Testis (tissue), 3 donors: Measurements from ENCODE around the gene HIPK4. TPM values are rescaled to one million over a fixed set of nuclear protein-coding genes. Genes with fewer than 3 reads are reported as not detected.

Experiments
- DNase-seq: peaks from one replicate; pipeline ENCODE4 v3.0.0-alpha.2; 2019
- H3K27ac ChIP-seq, 2 donors: fragments of 200-600 bp; sonication (generic); one replicate each; pipeline ENCODE4 v1.5.1; 2019
- H3K27me3 ChIP-seq: fragments of 200-600 bp; sonication (generic); one replicate; pipeline ENCODE4 v1.5.1; 2019
- H3K36me3 ChIP-seq: fragments of 200-600 bp; sonication (generic); one replicate; pipeline ENCODE4 v1.5.1; 2017; ENCODE audit warnings: low read depth; ENCODE audit errors: missing control alignments
- H3K4me1 ChIP-seq: fragments of 200-600 bp; sonication (generic); one replicate; pipeline ENCODE4 v1.5.1; 2019
- H3K4me3 ChIP-seq, 2 donors: fragments of 200-600 bp; sonication (generic); one replicate each; pipeline ENCODE4 v1.5.1; 2017 to 2019
- H3K9me3 ChIP-seq: fragments of 200-600 bp; sonication (generic); one replicate; pipeline ENCODE4 v1.5.1; 2017
- POLR2A ChIP-seq: fragments of 450-650 bp; IDR thresholded peaks from one replicate; pipeline ENCODE4 v1.6.1; 2017; ENCODE audit warnings: antibody characterized with exemption, mild to moderate bottlenecking, moderate library complexity
- WGBS, 2 donors: methylation state at CpG; one replicate each; pipeline ENCODE4 v1.1.5; 2018; 5-methylcytosine and 5-hydroxymethylcytosine counted together
- intact Hi-C: fragments of 100-400 bp; cut with DNase I; formaldehyde crosslinking; loops from one replicate; pipeline ENCODE4 v1.15.1; 2023; ENCODE audit warnings: low total_unique reads
- polyA plus RNA-seq: library from polyadenylated mRNA; stranded (reverse); fragments of 350-450 nt; fragmentation: Illumina TruSeq; extraction: RNeasy Lipid Tissue Mini Kit (QIAGEN cat#74804); gene quantifications from one replicate; pipeline ENCODE4 v1.2.3, GENCODE V29; 2014; ENCODE audit warnings: low read depth, low replicate concordance; ENCODE audit not compliant: insufficient read depth
- total RNA-seq, 2 donors: library from RNA; depleted of rRNA; stranded (reverse); fragments of >200 nt; gene quantifications; one replicate each; pipeline ENCODE4 v1.2.3, GENCODE V29; 2016
- TF ChIP-seq, protein P1 (sequence below), 3 experiments: fragments of 450-650 bp in 2 of 3; fragments of 200-600 bp in 1 of 3; sonication (generic) in 1 of 3; IDR thresholded peaks; one replicate each; pipeline ENCODE4 v1.5.1; 2016 to 2019; ENCODE audit warnings: antibody characterized with exemption in 3 of 3, mild to moderate bottlenecking in 2 of 3, moderate library complexity in 1 of 3

The HIPK4 gene
- total and polyA plus RNA-seq, 3 donors from 2014 or later, result 13.7 to 32.8 (median 30.3) TPM

DNA sequence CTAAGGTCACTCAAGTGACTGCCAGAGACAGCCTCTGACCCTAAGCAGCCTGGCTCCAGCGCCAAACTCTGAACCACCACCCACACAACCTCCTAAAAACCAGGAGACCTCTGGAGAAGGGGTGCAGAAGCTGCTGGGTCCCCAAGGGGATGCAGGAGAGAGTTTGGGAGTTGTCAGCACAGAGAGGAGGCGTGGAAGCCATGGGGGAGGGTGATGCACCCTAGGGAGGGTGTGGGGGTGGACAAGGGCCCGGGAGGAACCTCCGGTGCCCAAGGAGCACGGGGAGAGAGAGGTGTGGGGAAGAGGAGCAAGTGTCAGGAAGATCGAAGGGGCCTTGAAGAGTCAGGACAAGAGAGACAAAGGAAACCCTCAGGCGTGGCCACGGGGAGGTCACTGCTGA lies 2.1 kb upstream of the HIPK4 start:
- DNase-seq, result no peak
- WGBS, 2 donors, result 70 to 78% methylated on average over 8 of the region's 8 CpGs
- no peaks in the 10 kb centered on the region for H3K27me3 ChIP-seq
- no peak overlapping the region for H3K27ac ChIP-seq
- H3K4me3 ChIP-seq, result no peak overlapping the region
- no peak for TF ChIP-seq POLR2A
- TF ChIP-seq, protein P1, sequence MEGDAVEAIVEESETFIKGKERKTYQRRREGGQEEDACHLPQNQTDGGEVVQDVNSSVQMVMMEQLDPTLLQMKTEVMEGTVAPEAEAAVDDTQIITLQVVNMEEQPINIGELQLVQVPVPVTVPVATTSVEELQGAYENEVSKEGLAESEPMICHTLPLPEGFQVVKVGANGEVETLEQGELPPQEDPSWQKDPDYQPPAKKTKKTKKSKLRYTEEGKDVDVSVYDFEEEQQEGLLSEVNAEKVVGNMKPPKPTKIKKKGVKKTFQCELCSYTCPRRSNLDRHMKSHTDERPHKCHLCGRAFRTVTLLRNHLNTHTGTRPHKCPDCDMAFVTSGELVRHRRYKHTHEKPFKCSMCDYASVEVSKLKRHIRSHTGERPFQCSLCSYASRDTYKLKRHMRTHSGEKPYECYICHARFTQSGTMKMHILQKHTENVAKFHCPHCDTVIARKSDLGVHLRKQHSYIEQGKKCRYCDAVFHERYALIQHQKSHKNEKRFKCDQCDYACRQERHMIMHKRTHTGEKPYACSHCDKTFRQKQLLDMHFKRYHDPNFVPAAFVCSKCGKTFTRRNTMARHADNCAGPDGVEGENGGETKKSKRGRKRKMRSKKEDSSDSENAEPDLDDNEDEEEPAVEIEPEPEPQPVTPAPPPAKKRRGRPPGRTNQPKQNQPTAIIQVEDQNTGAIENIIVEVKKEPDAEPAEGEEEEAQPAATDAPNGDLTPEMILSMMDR (IDR thresholded peaks at IDR 0.05), result no peak
- no peaks in the 10 kb centered on the region for H3K9me3 ChIP-seq
- H3K4me1 ChIP-seq, result peaks cover 10% of the 10 kb centered on the region
- H3K36me3 ChIP-seq, result no peaks in the 10 kb centered on the region
- intact Hi-C loops, result no loop called here

DNA sequence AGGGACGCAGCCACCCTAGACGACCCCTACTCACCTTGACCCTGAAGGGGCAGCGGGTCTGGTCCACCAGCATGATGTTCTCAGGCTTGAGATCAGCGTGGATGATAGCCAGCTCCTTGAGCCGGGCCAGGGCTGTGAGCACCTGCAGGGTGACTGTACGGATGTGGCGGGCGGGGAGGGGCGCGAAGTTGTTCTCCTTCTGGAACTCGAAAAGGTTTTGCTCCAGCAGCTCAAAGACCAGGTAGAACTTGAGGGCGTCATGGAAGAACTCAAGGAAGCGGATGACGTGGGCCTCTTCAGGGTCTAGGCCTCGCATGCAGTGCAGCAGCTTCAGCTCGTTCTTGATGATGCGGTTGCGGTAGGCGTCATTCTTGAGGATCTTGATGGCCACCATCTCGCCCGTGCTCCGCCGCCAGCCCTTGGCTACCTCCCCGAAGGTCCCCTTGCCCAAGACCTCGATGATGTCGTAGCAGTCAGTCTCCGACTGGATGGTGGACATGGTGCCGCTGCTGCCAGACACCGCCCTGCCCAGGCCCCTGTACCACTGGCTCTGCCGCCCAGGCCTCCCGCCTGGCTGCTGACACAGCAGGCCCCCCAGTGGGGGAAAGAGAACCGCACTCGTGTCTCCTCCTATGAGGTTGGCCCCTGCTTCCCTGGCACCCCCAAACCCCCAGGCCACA lies 437 bp downstream of the HIPK4 start:
- TF ChIP-seq, protein P1 (IDR thresholded peaks at IDR 0.05), result no peak
- TF ChIP-seq POLR2A, result no peak
- 93 to 96% methylated on average over 25 to 33 of the region's 33 CpGs for WGBS, 2 donors
- Histone ChIP-seq H3K9me3 (no peaks in the 10 kb centered on the region), H3K27me3 (no peaks in the 10 kb centered on the region), H3K4me3 (no peak overlapping the region), H3K4me1 (peaks cover 10% of the 10 kb centered on the region), H3K27ac (no peak overlapping the region), H3K36me3 (no peaks in the 10 kb centered on the region)
- intact Hi-C loops, result no loop called here
- no peak for DNase-seq

DNA sequence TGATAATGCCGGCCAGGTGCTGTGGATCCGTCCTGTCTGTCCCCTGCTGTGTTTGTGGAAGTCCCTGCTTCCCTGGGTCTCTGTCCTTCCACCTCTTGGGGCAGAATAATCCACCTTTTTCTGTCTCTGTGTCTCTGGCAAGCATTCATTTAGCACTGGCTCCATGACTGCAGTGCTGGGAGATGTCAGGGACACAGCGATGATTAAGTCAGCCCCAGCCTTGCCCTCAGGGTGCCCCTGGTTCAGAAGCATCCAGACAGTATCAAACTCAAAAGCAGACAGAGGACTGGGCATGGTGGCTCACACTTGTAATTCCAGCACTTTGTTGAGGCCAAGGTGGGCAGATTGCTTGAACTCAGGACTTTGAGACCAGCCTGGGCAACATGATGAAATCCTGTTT lies 1.5 kb downstream of the HIPK4 start:
- intact Hi-C loops, result no loop called here
- H3K4me3 ChIP-seq, result no peak overlapping the region
- H3K4me1 ChIP-seq, result peaks cover 6% of the 10 kb centered on the region
- TF ChIP-seq, protein P1 (IDR thresholded peaks at IDR 0.05), result no peak
- TF ChIP-seq POLR2A, result no peak
- no peaks in the 10 kb centered on the region for H3K27me3 ChIP-seq
- no peaks in the 10 kb centered on the region for H3K9me3 ChIP-seq
- no peak for DNase-seq
- no peak overlapping the region for H3K27ac ChIP-seq
- WGBS, 2 donors, result 82 to 83% methylated on average over 3 of the region's 3 CpGs
- no peaks in the 10 kb centered on the region for H3K36me3 ChIP-seq

DNA sequence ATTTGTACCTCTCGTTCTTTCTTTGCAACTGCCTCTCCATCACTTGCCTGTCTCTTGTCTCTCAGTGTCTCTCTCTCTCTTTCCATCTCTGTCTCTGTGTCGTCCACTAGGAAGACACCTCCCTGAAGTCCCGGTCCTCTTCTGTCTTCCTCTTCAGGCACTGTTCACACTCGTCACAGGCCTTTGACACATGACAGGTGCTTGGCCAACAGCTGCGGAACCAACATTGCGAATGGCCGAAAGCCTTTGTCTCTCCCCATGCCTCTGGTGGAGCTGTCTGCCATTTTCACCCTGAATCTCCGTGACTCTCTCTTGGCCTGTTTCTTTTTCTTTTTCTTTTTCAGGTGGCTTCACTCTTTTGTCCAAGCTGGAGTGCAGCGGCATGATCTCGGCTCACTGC lies 2.8 kb downstream of the HIPK4 start:
- intact Hi-C loops, result no loop called here

More for the DNA sequence above, 2.8 kb downstream of the HIPK4 start:
- H3K27me3 ChIP-seq, result no peaks in the 10 kb centered on the region
- H3K27ac ChIP-seq, result no peak overlapping the region
- DNase-seq, result no peak
- no peaks in the 10 kb centered on the region for H3K36me3 ChIP-seq
- 96 to 99% methylated on average over 10 of the region's 10 CpGs for WGBS, 2 donors
- H3K4me3 ChIP-seq, result no peak overlapping the region
- TF ChIP-seq POLR2A, result no peak
- TF ChIP-seq, protein P1 (IDR thresholded peaks at IDR 0.05), result no peak
- H3K9me3 ChIP-seq, result no peaks in the 10 kb centered on the region
- H3K4me1 ChIP-seq, result no peaks in the 10 kb centered on the region
